ENCODE data around the gene TEX2. TPM values are rescaled to one million over a fixed set of nuclear protein-coding genes. Genes with fewer than 3 reads are reported as not detected.
A peak's percentile ranks its signal among the peaks of the same experiment; 100 is the strongest.
"Not testable (repeated sequence)": the region's sequence is repeated elsewhere in the genome, so short reads cannot be mapped to it uniquely, and the experiment has no call there.

Gene TEX2
- total RNA-seq, 2 donors from 2014 or later, result 42.6 to 44.4 TPM

DNA sequence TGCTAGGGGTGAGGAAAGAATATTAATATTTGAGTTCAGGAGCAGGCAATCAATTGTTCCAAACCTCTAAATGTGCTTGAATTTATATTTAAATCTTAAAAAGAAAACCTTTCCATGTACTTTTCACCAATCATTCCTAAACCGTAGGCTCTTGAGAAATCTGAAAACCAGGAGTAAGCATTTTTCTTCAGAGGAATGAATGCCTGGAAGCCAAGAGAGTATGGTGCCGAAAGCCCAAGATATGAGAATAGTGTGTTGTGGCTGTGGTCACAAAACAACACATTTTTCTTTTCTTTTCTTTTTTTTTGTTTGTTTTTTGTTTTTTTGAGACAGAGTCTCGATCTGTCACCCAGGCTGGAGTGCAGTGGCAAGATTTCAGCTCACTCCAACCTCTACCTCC is 37.6 kb downstream of the TEX2 start:
- no peak for TF ChIP-seq CTCF (IDR thresholded peaks at IDR 0.05)
- no peaks in the 10 kb centered on the region for H3K36me3 ChIP-seq
- no peak overlapping the region for H3K27ac ChIP-seq
- no peak for DNase-seq (ENCODE audit: low spot score)
- no peaks in the 10 kb centered on the region for H3K9me3 ChIP-seq
- H3K4me3 ChIP-seq, result no peak overlapping the region
- H3K27me3 ChIP-seq, result no peaks in the 10 kb centered on the region
- peaks cover 0 to 12% of the 10 kb centered on the region in 2 donors for H3K4me1 ChIP-seq

DNA sequence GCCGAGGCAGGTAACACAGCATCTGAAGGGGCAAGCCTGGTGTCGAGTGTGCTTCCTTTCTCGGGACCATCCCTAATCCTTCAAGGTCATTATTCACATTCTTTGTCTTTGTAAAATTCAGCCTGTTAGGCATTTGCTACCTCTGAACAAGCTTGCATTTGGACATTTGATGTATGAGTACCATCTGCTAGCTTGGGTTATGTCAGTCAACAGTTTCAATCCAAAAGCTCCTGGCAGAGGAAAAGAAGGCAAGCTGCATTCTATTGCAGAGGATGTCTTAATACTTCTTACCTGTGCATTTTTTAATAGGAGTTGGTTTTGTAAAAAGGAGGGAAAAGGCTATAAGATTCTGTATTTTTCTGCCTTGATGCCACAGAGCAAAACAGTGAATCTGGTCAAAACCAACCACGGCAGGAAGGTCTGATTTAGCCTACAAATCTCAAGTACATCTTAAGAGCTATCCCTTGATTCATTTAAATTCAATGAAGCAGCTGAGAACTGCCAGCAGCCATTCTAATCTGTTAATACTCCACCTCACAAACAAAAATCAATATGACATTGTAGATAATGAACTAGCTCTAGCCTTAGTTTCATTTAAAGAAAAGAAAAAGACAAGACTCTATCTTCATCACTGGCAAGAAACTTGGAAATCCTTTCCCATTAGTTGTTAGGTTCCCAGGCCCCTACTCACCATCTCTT is 39.0 kb downstream of the TEX2 start:
- DNase-seq (ENCODE audit: low spot score), result no peak

DNA sequence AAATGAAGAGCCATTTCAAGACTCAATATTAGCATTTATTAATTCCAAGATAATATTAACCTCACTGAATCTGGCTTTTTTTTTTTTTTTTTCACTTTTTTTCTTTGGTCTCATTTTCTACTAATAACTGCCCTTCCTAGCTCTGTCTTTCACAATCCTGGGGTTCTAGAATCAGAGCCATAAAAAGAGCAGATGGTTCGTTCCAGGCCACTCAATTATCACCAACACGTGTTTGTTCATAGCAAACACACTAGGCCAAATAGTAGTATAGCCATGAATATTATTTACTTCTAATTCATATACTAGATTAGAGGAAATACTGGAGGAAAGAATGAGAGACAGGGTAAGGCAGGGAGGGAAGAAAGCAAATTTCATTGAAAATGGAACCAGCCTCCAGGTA is 39.8 kb downstream of the TEX2 start:
- no peaks in the 10 kb centered on the region for H3K36me3 ChIP-seq
- TF ChIP-seq CTCF (IDR thresholded peaks at IDR 0.05), result no peak
- H3K9me3 ChIP-seq, result no peaks in the 10 kb centered on the region
- no peak for DNase-seq (ENCODE audit: low spot score)
- no peaks in the 10 kb centered on the region for H3K4me1 ChIP-seq
- no peak overlapping the region for H3K27ac ChIP-seq
- no peak overlapping the region for H3K4me3 ChIP-seq
- H3K27me3 ChIP-seq, result no peaks in the 10 kb centered on the region

More for the DNA sequence above, 39.0 kb downstream of the TEX2 start:
- H3K4me3 ChIP-seq, result no peak overlapping the region
- no peaks in the 10 kb centered on the region for H3K4me1 ChIP-seq
- no peak overlapping the region for H3K27ac ChIP-seq
- no peaks in the 10 kb centered on the region for H3K9me3 ChIP-seq
- TF ChIP-seq CTCF (IDR thresholded peaks at IDR 0.05), result no peak
- H3K27me3 ChIP-seq, result no peaks in the 10 kb centered on the region
- H3K36me3 ChIP-seq, result no peaks in the 10 kb centered on the region

DNA sequence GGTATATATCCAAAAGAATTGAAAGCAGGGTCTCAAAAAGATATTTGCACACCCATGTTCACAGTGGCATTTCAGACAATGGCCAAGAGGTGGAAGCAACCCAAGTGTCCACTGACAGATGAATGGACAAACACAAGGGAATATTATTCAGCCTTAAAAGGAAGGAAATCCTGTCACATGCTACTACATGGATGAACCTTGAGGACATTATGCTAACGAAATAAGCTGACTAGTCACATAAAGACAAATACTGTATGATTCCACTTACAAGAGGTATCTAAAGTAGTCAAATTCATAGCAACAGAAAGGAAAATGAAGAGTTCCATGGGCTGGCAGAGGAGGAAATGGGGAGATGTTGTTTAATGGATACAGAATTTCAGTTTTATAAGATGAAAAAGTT is 41.4 kb downstream of the TEX2 start:
- no peak overlapping the region for H3K27ac ChIP-seq
- H3K27me3 ChIP-seq, result no peaks in the 10 kb centered on the region
- H3K4me1 ChIP-seq, result peaks cover 0 to 14% of the 10 kb centered on the region in 2 donors
- no peaks in the 10 kb centered on the region for H3K36me3 ChIP-seq
- no peak for DNase-seq (ENCODE audit: low spot score)
- TF ChIP-seq CTCF (IDR thresholded peaks at IDR 0.05), result no peak
- H3K9me3 ChIP-seq, result no peaks in the 10 kb centered on the region
- H3K4me3 ChIP-seq, result no peak overlapping the region

DNA sequence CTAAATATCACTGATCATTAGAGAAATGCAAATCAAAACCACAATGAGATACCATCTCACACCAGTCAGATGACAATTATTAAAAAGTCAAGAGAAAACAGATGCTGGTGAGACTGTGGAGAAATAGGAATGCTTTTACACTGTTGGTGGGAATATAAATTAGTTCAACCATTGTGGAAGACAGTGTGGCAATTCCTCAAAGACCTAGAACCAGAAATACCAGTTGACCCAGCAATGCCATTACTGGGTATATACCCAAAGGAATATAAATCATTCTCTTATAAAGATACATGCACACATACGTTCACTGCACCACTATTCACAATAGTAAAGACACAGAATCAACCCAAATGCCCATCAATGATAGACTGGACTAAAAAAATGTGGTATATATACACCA is 42.5 kb downstream of the TEX2 start:
- H3K4me3 ChIP-seq; H3K27me3 ChIP-seq; H3K9me3 ChIP-seq; H3K36me3 ChIP-seq; H3K27ac ChIP-seq; DNase-seq (ENCODE audit: low spot score): not testable (repeated sequence)
- H3K4me1 ChIP-seq, result peaks cover 0 to 25% of the 10 kb centered on the region in 2 donors

DNA sequence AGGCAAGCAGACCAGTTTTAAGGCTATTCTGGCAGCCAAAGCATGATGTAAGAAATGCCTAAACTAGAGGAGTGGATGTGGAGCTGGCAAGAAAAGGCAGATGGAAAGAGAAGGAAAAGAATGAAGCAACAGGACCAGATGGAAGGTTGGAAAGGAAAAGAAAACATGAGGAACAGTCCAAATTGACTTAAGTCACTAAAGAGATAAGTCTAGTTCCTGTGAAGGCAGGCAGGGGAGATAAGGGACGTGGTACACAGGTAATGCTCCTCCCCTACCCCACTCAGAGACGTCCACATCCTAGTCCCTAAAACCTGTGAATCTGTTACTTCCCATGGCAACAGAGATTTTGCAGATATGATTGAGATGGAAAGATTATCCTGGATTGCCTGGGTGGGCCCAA is 43.5 kb downstream of the TEX2 start:
- H3K27ac ChIP-seq, result peak overlapping the region in 1 of 2 donors; percentile 61
- no peak for TF ChIP-seq CTCF (IDR thresholded peaks at IDR 0.05)
- H3K4me1 ChIP-seq, result peaks cover 0 to 35% of the 10 kb centered on the region in 2 donors

More for the DNA sequence above, 43.5 kb downstream of the TEX2 start:
- Histone ChIP-seq H3K36me3 (no peaks in the 10 kb centered on the region), H3K27me3 (no peaks in the 10 kb centered on the region), H3K4me3 (no peak overlapping the region), H3K9me3 (no peaks in the 10 kb centered on the region)
- no peak for DNase-seq (ENCODE audit: low spot score)
